GM23248 (cell line): ENCODE results near the gene RASGRF1.

Experiments
- EZH2 ChIP-seq: fragments of 200-600 bp; sonication (generic); IDR thresholded peaks from 2 replicates; pipeline ENCODE4 v1.6.1; 2018; ENCODE audit warnings: antibody characterized with exemption, mild to moderate bottlenecking; ENCODE audit not compliant: insufficient read depth, poor library complexity, severe bottlenecking
- EZH2phosphoT487 ChIP-seq: fragments of 200-600 bp; sonication (generic); IDR thresholded peaks from 2 replicates; pipeline ENCODE4 v1.6.1; 2018; ENCODE audit warnings: antibody characterized with exemption, moderate library complexity, mild to moderate bottlenecking, low read depth; ENCODE audit not compliant: insufficient read depth

- TF ChIP-seq EZH2 (no peak), EZH2phosphoT487 (no peak)
Observed at GRCh38 chr15:78932258-78932808, 158.2 kb downstream of the RASGRF1 start.
